ENCODE data around the gene PCP2. TPM values are rescaled to one million over a fixed set of nuclear protein-coding genes. Genes with fewer than 3 reads are reported as not detected.
A peak's percentile ranks its signal among the peaks of the same experiment; 100 is the strongest.

The PCP2 gene
- total and polyA plus RNA-seq, 2 of the 13 experiments (the other 11 are each of a cell fraction or from before 2014, with no cell fraction given): 0.62 TPM; not detected in 1

- ATAC-seq (peak; percentile 17; the same call in 2 of the 3 replicates), FAIRE-seq (no peak), DNase-seq (ENCODE audit: low spot score) (no peak)
- POLR2A ChIA-PET: interaction anchor here (1.3 to 2.5 kb wide), 5 partner anchors 9 to 60 kb away, joined by 4 to 21 read pairs (median 12); partner anchors contain the start of genes PET100, STXBP2 and XAB2
- Histone ChIP-seq H3K9ac (ENCODE audit: insufficient read depth, low read depth, low read length) (peak overlapping the region; percentile 86), H3K4me2 (ENCODE audit: low read depth, low read length) (peak overlapping the region; percentile 89), H3K4me3 (replicated peaks in 1 of 3; ENCODE audit: insufficient read depth in 1 of 3, low read depth in 2 of 3, low read length in 3 of 3) (peak overlapping the region; percentile 71 to 98 (median 93)), H3K36me3 (replicated peaks in 1 of 2; ENCODE audit: control insufficient read depth in 1 of 2, insufficient read depth in 2 of 2, low read length in 2 of 2) (peaks cover 2 to 8% of the 10 kb centered on the region in 2 experiments; a peak in 2 of 5 replicates), H3K79me2 (ENCODE audit: insufficient read depth, low read length) (peaks cover 36% of the 10 kb centered on the region), H2AFZ (ENCODE audit: low read length) (no peak overlapping the region), H3K4me1 (ENCODE audit: insufficient read depth, low read length) (peaks cover 56% of the 10 kb centered on the region), H3K27ac (ENCODE audit: extremely low read length, insufficient read depth, low read length) (peak overlapping the region; percentile 74), H3K9me3 (ENCODE audit: low read length) (no peaks in the 10 kb centered on the region), H4K20me1 (ENCODE audit: insufficient read depth, low read length) (peaks cover 31% of the 10 kb centered on the region), H3K27me3 (ENCODE audit: control insufficient read depth in 1 of 2, insufficient read depth in 2 of 2, low read length in 2 of 2) (no peaks in the 10 kb centered on the region)
- 3% methylated on average over 17 of the region's 70 CpGs for WGBS (ENCODE audit: low lambda C conversion rate)
- CTCF ChIA-PET (ENCODE audit: low intra/inter-chr PET ratio, low total read pairs): no interaction called here
- in situ Hi-C loops (cut with HindIII; ENCODE audit: extremely low pct_ligation_motif_present, low pct_unique_long_range_greater_than_20kb): no loop called here
- intact Hi-C loops (cut with micrococcal nuclease; ENCODE audit: unreplicated experiment): no loop called here
- BruUV-seq (replicated peaks): no TSS peak
- TF ChIP-seq, protein P1, sequence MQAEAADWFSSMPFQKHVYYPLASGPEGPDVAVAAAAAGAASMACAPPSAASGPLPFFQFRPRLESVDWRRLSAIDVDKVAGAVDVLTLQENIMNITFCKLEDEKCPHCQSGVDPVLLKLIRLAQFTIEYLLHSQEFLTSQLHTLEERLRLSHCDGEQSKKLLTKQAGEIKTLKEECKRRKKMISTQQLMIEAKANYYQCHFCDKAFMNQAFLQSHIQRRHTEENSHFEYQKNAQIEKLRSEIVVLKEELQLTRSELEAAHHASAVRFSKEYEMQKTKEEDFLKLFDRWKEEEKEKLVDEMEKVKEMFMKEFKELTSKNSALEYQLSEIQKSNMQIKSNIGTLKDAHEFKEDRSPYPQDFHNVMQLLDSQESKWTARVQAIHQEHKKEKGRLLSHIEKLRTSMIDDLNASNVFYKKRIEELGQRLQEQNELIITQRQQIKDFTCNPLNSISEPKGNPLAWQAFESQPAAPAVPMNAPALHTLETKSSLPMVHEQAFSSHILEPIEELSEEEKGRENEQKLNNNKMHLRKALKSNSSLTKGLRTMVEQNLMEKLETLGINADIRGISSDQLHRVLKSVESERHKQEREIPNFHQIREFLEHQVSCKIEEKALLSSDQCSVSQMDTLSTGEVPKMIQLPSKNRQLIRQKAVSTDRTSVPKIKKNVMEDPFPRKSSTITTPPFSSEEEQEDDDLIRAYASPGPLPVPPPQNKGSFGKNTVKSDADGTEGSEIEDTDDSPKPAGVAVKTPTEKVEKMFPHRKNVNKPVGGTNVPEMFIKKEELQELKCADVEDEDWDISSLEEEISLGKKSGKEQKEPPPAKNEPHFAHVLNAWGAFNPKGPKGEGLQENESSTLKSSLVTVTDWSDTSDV (CRISPR knock-in tag; IDR thresholded peaks at IDR 0.05): no peak
- TF ChIP-seq TEAD2 (CRISPR knock-in tag; IDR thresholded peaks at IDR 0.05) (no peak), ZNF264 (CRISPR knock-in tag; IDR thresholded peaks at IDR 0.05) (no peak), UBTF (CRISPR knock-in tag; IDR thresholded peaks at IDR 0.05) (peak; percentile 28; the same call in 1 of the 2 replicates), KDM5B (CRISPR knock-in tag; IDR thresholded peaks at IDR 0.05; ENCODE audit: borderline replicate concordance) (0 out of 2 replicates have a peak, but pooled peaks have one; percentile 42), ZBTB7B (CRISPR knock-in tag; IDR thresholded peaks at IDR 0.05) (peak; percentile 37; the same call in 1 of the 2 replicates), PRDM4 (CRISPR knock-in tag; IDR thresholded peaks at IDR 0.05; ENCODE audit: borderline replicate concordance) (no peak), ZNF367 (CRISPR knock-in tag; IDR thresholded peaks at IDR 0.05; ENCODE audit: borderline replicate concordance) (no peak), RFXAP (CRISPR knock-in tag; IDR thresholded peaks at IDR 0.05; ENCODE audit: borderline replicate concordance) (no peak), GATA4 (IDR thresholded peaks at IDR 0.05; ENCODE audit: borderline replicate concordance, low read depth) (no peak), RBFOX2 (IDR thresholded peaks at IDR 0.05; ENCODE audit: low read depth, low read length) (peak; percentile 71)
Observed at GRCh38 chr19:7596211-7596937, 37.1 kb downstream of the PCP2 start.
